Activated T-cell treated with anti-CD3 and anti-CD28 coated beads, Interleukin-2, amount 50 U/mL, for 72 hours (primary cell): ENCODE results near the gene LMAN2. TPM values are rescaled to one million over a fixed set of nuclear protein-coding genes. Genes with fewer than 3 reads are reported as not detected.

Experiments used
- ATAC-seq, 2 donors: fragments of 150-1000 bp; cut with Tn5 transposase; replicated peaks in 1 of 2; 2 replicates each; pipeline ENCODE4 v1.10.0; 2021; ENCODE audit warnings: moderate library complexity in 2 of 2, mild to moderate bottlenecking in 1 of 2
- DNase-seq, 2 donors: peaks; one replicate each; pipeline ENCODE4 v3.0.0; 2021 to 2022; ENCODE audit warnings: mixed read lengths in 1 of 2
- H3K27ac Mint-ChIP-seq: one replicate; pipeline ENCODE4 v1.8.0; 2022; ENCODE audit warnings: mild to moderate bottlenecking, moderate library complexity, mixed read lengths
- H3K27me3 Mint-ChIP-seq: one replicate; pipeline ENCODE4 v1.8.0; 2022; ENCODE audit warnings: low read depth, mixed read lengths
- H3K36me3 Mint-ChIP-seq, 2 donors: one replicate each; pipeline ENCODE4 v1.8.0; 2022; ENCODE audit warnings: mixed read lengths in 2 of 2, mild to moderate bottlenecking in 1 of 2; ENCODE audit not compliant: insufficient read depth in 2 of 2
- H3K4me1 Mint-ChIP-seq: one replicate; pipeline ENCODE4 v1.8.0; 2022; ENCODE audit warnings: low read depth, mixed read lengths
- H3K4me3 Mint-ChIP-seq, 2 donors: one replicate each; pipeline ENCODE4 v1.8.0; 2022; ENCODE audit warnings: mild to moderate bottlenecking in 2 of 2, mixed read lengths in 2 of 2, moderate library complexity in 2 of 2
- H3K9me3 Mint-ChIP-seq, 2 donors: one replicate each; pipeline ENCODE4 v1.8.0; 2022; ENCODE audit warnings: mixed read lengths in 2 of 2
- total RNA-seq, 2 donors: library from RNA; stranded (reverse); gene quantifications; one replicate each; pipeline ENCODE4 v1.2.3, GENCODE V29; 2022

LMAN2 gene
- total RNA-seq, 2 donors from 2014 or later: 115 to 124 TPM

- ATAC-seq: peak; percentile 94
- Mint-ChIP-seq H3K4me3 (peak within 1 kb of the TSS; percentile 73 to 87), H3K27me3 (no peaks in the 10 kb centered on the region), H3K27ac (peak within 1 kb of the TSS; percentile 80), H3K36me3 (peaks cover 6% of the 10 kb centered on the region in 2 donors), H3K4me1 (peaks cover 66% of the 10 kb centered on the region), H3K9me3 (peaks cover 0 to 1% of the 10 kb centered on the region in 2 donors)
- peak; percentile 70 to 72 for DNase-seq
Observed at GRCh38 chr5:177357459-177358351, 6.2 kb upstream of the LMAN2 start, which contains the start of gene RGS14. RGS14 (plus strand) TSS chr5:177357924; CDS start chr5:177358025, 101 bp downstream.

DNA sequence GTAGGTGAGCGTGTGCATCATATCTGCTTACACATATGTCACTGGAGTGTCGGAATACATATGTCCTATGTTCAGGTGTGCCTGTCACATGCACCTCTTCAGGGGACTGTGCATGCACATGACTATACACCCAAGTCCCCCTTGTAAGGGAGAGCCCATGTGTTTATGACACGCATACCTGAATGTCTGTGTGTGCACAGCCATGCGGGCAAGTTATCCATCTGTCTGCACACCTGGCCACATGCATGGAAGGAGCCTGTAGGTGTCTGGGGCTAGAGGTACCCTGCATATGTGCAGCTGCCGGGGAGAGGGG is 5.6 kb upstream of the LMAN2 start:
- no peak for DNase-seq
- Mint-ChIP-seq H3K27me3 (no peaks in the 10 kb centered on the region), H3K4me1 (peaks cover 63% of the 10 kb centered on the region), H3K9me3 (peaks cover 0 to 1% of the 10 kb centered on the region in 2 donors), H3K4me3 (peak overlapping the region; percentile 73 to 87), H3K36me3 (peaks cover 6 to 7% of the 10 kb centered on the region in 2 donors), H3K27ac (peak overlapping the region; percentile 69)
- no peak for ATAC-seq

DNA sequence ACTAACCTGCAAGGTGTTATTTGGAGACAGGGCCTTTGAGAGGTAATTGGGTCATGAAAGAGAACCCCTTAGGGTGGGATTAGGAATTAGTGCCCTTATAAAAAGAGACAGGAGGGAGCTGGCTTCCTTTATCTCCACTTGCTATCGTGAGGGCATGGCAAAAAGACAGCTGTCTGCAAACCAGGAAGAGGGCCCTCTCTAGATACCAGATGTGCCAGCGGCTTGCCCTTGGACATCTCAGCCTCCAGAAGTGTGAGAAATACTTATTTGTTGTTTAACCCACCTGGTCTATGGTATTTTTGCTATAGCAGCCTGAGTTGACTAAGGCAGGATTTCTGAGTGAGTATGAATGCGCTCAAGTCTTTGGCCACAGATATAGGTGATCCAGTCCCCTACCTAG is 5.3 kb upstream of the LMAN2 start:
- peaks cover 62% of the 10 kb centered on the region for H3K4me1 Mint-ChIP-seq
- H3K27me3 Mint-ChIP-seq: no peaks in the 10 kb centered on the region
- peaks cover 0 to 1% of the 10 kb centered on the region in 2 donors for H3K9me3 Mint-ChIP-seq
- DNase-seq: no peak
- H3K4me3 Mint-ChIP-seq: peak overlapping the region; percentile 73 to 87
- H3K36me3 Mint-ChIP-seq: peaks cover 6 to 8% of the 10 kb centered on the region in 2 donors
- no peak overlapping the region for H3K27ac Mint-ChIP-seq
- ATAC-seq: no peak

DNA sequence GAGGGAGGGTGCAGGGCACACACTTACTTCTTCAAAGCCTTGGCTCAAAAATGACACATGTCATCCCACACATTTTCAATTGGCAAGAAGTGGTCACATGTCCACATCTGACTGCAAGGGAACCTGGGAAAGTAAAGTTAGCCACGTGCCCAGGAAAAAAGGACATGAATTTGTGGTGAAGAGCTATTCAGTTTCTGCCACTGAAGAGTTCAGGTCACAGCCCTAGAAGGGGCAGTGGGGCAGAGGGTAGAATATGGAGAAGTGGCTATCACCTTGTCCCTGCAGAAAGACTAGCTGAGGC is 4.3 kb upstream of the LMAN2 start:
- no peak for DNase-seq
- no peaks in the 10 kb centered on the region for H3K27me3 Mint-ChIP-seq
- H3K36me3 Mint-ChIP-seq: peaks cover 6 to 8% of the 10 kb centered on the region in 2 donors
- peaks cover 0 to 1% of the 10 kb centered on the region in 2 donors for H3K9me3 Mint-ChIP-seq
- peaks cover 53% of the 10 kb centered on the region for H3K4me1 Mint-ChIP-seq
- H3K27ac Mint-ChIP-seq: no peak overlapping the region
- H3K4me3 Mint-ChIP-seq: peak overlapping the region in 1 of 2 donors; percentile 51
- no peak for ATAC-seq

- H3K27me3 Mint-ChIP-seq: no peaks in the 10 kb centered on the region
- H3K9me3 Mint-ChIP-seq: peaks cover 0 to 1% of the 10 kb centered on the region in 2 donors
- peaks cover 53% of the 10 kb centered on the region for H3K4me1 Mint-ChIP-seq
- DNase-seq: no peak
- peaks cover 6 to 8% of the 10 kb centered on the region in 2 donors for H3K36me3 Mint-ChIP-seq
- H3K27ac Mint-ChIP-seq: no peak overlapping the region
- ATAC-seq: no peak
- H3K4me3 Mint-ChIP-seq: no peak overlapping the region
Observed at GRCh38 chr5:177355162-177355867, 3.8 kb upstream of the LMAN2 start.

GRCh38 chr5:177354711-177355110 is 3.2 kb upstream of the LMAN2 start:
- Mint-ChIP-seq H3K4me1 (peaks cover 53% of the 10 kb centered on the region), H3K9me3 (peaks cover 0 to 1% of the 10 kb centered on the region in 2 donors), H3K4me3 (no peak overlapping the region), H3K36me3 (peaks cover 6 to 8% of the 10 kb centered on the region in 2 donors), H3K27me3 (no peaks in the 10 kb centered on the region), H3K27ac (no peak overlapping the region)
- no peak for DNase-seq
- ATAC-seq: no peak

- H3K27ac Mint-ChIP-seq: no peak overlapping the region
- H3K4me1 Mint-ChIP-seq: peaks cover 53% of the 10 kb centered on the region
- no peak overlapping the region for H3K4me3 Mint-ChIP-seq
- ATAC-seq: no peak
- H3K9me3 Mint-ChIP-seq: peaks cover 0 to 1% of the 10 kb centered on the region in 2 donors
- no peaks in the 10 kb centered on the region for H3K27me3 Mint-ChIP-seq
- no peak for DNase-seq
- peaks cover 6 to 11% of the 10 kb centered on the region in 2 donors for H3K36me3 Mint-ChIP-seq
Observed at GRCh38 chr5:177354256-177354655, 2.8 kb upstream of the LMAN2 start.

DNA sequence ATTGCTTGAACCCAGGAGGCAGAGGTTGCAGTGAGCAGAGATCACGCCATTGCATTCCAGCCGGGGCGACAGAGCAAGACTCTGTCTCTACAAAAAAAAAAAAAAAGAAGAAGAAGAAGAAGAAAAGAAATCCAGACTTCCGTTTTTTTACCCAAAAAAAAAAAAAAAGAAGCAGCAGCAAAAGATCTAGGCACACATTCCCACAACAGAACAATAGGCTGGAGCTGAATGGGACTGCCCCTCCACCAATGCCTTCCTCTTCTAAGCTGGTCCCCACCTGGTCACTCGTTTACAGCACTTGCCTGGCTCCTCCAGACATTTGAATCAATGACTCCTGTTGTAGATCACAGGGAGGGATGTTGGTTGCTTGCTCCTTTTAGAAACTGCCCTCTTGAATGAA is 1.6 kb upstream of the LMAN2 start:
- no peaks in the 10 kb centered on the region for H3K27me3 Mint-ChIP-seq
- H3K4me3 Mint-ChIP-seq: peak overlapping the region; percentile 17 to 34
- DNase-seq: no peak
- ATAC-seq: no peak
- no peak overlapping the region for H3K27ac Mint-ChIP-seq
- H3K9me3 Mint-ChIP-seq: peaks cover 0 to 1% of the 10 kb centered on the region in 2 donors
- peaks cover 6 to 13% of the 10 kb centered on the region in 2 donors for H3K36me3 Mint-ChIP-seq
- H3K4me1 Mint-ChIP-seq: peaks cover 49% of the 10 kb centered on the region

DNA sequence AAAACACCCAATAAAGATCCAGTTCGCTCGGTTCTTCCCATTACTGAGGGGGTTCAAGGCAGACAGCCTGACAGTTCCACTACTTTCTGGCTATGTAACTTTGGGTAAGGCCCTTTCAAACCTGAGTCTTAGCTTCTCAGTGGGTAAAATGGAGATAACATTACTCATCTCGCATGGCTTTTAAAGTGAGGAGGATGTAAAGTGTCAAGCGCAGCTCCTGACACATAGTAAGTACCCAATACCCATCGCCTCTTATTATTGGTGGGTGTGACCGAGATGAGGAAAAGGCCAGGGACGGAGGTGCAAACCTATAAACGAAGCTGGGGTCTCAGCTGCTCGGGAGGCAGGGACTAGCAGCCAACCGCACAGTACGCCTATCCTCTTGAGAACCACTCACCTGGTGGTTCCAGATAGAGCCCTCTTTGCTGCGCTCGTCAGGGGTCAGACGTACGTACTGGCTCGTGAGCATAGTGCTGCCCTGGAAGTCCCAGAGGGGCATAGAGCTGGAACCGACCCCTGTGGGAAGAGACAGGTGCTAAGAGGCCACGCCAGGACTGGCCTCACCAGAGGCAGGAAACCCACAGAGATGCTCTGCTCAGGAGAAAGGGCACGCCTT is 584 bp downstream of the LMAN2 start:
- Mint-ChIP-seq H3K36me3 (peaks cover 4 to 20% of the 10 kb centered on the region in 2 donors), H3K4me3 (peak overlapping the region; percentile 92 to 98), H3K27me3 (no peaks in the 10 kb centered on the region), H3K9me3 (no peaks in the 10 kb centered on the region), H3K4me1 (peaks cover 44% of the 10 kb centered on the region), H3K27ac (peak overlapping the region; percentile 100)
- DNase-seq (no peak), ATAC-seq (peak in 1 of 2 donors; percentile 9)

GRCh38 chr5:177349762-177350161 is 1.7 kb downstream of the LMAN2 start:
- ATAC-seq (no peak), DNase-seq (no peak)
- peak overlapping the region; percentile 92 to 98 for H3K4me3 Mint-ChIP-seq
- no peaks in the 10 kb centered on the region for H3K27me3 Mint-ChIP-seq
- no peaks in the 10 kb centered on the region for H3K9me3 Mint-ChIP-seq
- peaks cover 40% of the 10 kb centered on the region for H3K4me1 Mint-ChIP-seq
- H3K27ac Mint-ChIP-seq: peak overlapping the region; percentile 53
- H3K36me3 Mint-ChIP-seq: peaks cover 1 to 16% of the 10 kb centered on the region in 2 donors

GRCh38 chr5:177349362-177349647 is 2.2 kb downstream of the LMAN2 start:
- no peaks in the 10 kb centered on the region for H3K27me3 Mint-ChIP-seq
- DNase-seq (no peak), ATAC-seq (no peak)
- H3K4me3 Mint-ChIP-seq: peak overlapping the region; percentile 92 to 98
- peaks cover 40% of the 10 kb centered on the region for H3K4me1 Mint-ChIP-seq
- peaks cover 1 to 19% of the 10 kb centered on the region in 2 donors for H3K36me3 Mint-ChIP-seq
- peak overlapping the region; percentile 53 for H3K27ac Mint-ChIP-seq
- H3K9me3 Mint-ChIP-seq: no peaks in the 10 kb centered on the region

GRCh38 chr5:177347699-177348098 is 3.8 kb downstream of the LMAN2 start:
- no peaks in the 10 kb centered on the region for H3K9me3 Mint-ChIP-seq
- H3K27me3 Mint-ChIP-seq: no peaks in the 10 kb centered on the region
- DNase-seq: no peak
- H3K4me1 Mint-ChIP-seq: peaks cover 46% of the 10 kb centered on the region
- peak overlapping the region in 1 of 2 donors; percentile 68 for H3K4me3 Mint-ChIP-seq
- no peak for ATAC-seq
- peak overlapping the region; percentile 65 for H3K27ac Mint-ChIP-seq
- peaks cover 5 to 23% of the 10 kb centered on the region in 2 donors for H3K36me3 Mint-ChIP-seq

- Mint-ChIP-seq H3K4me1 (peaks cover 41% of the 10 kb centered on the region), H3K27ac (peak overlapping the region; percentile 65), H3K36me3 (peaks cover 5 to 23% of the 10 kb centered on the region in 2 donors), H3K4me3 (peak overlapping the region in 1 of 2 donors; percentile 68), H3K27me3 (no peaks in the 10 kb centered on the region), H3K9me3 (no peaks in the 10 kb centered on the region)
- ATAC-seq: no peak
- no peak for DNase-seq
Observed at GRCh38 chr5:177346820-177347219, 4.6 kb downstream of the LMAN2 start.
